Measurements from ENCODE around the gene RPL3. TPM values are rescaled to one million over a fixed set of nuclear protein-coding genes. Genes with fewer than 3 reads are reported as not detected.
A peak's percentile ranks its signal among the peaks of the same experiment; 100 is the strongest.
"Not testable (repeated sequence)": the region's sequence is repeated elsewhere in the genome, so short reads cannot be mapped to it uniquely, and the experiment has no call there.

Gene RPL3
- total RNA-seq, 2 donors from 2014 or later = 2,348 to 3,152 TPM

DNA sequence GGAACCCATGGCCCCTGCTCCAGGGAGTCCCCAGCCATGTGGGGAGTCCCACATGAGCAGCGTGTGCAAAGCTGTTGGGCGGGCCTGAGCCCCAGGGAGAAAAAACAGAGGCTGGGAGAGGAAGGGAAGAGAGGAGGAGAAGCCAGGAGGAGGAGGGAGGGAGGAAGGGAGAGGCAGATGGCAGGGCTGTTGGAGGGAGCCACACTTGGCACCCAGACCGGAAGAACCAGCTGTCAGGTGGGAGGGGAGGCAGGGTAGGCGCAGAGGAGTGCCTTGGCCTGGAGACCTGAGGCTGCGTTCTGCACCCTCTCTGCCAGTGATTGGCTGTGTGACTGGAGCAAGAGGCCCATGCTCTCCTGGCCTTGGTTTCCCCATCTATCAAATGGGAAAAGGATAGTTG lies 37.0 kb upstream of the RPL3 start:
- peak overlapping the region in 1 of 2 donors; percentile 65 for H3K27ac Mint-ChIP-seq
- ATAC-seq (no peak), DNase-seq (ENCODE audit: low spot score in 2 of 2) (no peak)
- H3K36me3 Mint-ChIP-seq = no peaks in the 10 kb centered on the region
- no peaks in the 10 kb centered on the region for H3K9me3 Mint-ChIP-seq

DNA sequence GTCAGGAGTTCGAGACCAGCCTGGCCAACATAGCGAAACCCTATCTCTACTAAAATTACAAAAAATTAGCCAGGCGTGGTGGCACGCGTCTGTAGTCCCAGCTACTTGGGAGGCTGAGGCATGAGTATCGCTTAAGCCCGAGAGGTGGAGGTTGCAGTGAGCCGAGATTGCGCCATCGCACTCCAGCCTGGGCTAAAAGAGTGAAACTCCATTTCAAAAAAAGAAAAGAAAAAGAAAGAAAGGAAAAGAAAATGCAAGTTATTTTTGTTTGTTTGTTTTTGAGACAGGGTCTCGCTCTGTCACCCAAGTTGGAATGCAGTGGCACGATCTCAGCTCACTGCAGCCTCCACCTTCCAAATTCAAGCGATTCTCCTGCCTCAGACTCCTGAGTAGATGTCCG lies 36.4 kb upstream of the RPL3 start:
- DNase-seq (ENCODE audit: low spot score in 2 of 2); H3K9me3 Mint-ChIP-seq; ATAC-seq; H3K36me3 Mint-ChIP-seq; H3K27ac Mint-ChIP-seq: not testable (repeated sequence)

DNA sequence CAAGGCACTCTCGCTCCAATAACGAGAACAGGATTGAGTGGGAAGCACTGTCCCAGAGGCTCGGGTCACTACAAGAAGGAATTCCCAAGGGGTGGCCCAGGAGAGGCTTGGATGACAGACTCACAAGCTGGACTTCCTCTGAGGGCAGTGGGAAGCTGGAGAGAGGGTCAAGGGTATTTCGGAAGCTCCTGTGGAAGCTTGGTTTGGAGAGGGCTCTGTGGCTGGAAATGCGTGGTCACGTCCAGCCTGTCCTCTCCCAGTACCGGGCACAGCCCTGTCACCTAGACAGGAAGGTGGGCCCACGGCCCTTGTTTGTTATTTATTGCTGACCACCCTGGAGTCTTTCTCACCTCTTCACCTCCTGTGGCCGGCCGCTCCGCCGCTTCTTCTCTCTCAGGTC lies 35.7 kb upstream of the RPL3 start:
- Mint-ChIP-seq H3K9me3 (no peaks in the 10 kb centered on the region), H3K27ac (no peak overlapping the region), H3K36me3 (no peaks in the 10 kb centered on the region)
- ATAC-seq (no peak), DNase-seq (ENCODE audit: low spot score in 2 of 2) (no peak)

DNA sequence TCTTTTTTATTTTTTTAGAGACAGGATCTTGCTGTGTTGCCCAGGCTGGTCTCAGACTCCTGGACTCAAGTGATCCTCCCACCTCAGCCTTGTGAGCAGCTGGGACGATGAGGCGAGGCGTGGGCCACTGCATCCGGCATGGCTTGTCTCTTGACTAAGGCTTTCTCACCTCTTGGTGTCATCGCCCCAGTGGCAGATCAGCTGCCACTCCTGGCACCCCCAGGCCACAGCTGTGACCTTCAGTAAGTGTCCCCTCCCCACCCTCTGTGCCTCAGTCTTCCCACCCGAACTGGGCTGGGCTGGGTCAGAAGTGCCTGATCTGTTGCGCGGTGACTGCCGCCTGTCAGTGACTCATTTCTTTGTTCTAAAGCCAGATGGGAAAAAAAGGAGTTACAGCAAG lies 33.9 kb upstream of the RPL3 start:
- no peak for DNase-seq (ENCODE audit: low spot score in 2 of 2)
- H3K27ac Mint-ChIP-seq = no peak overlapping the region
- no peaks in the 10 kb centered on the region for H3K9me3 Mint-ChIP-seq
- ATAC-seq = no peak
- no peaks in the 10 kb centered on the region for H3K36me3 Mint-ChIP-seq

DNA sequence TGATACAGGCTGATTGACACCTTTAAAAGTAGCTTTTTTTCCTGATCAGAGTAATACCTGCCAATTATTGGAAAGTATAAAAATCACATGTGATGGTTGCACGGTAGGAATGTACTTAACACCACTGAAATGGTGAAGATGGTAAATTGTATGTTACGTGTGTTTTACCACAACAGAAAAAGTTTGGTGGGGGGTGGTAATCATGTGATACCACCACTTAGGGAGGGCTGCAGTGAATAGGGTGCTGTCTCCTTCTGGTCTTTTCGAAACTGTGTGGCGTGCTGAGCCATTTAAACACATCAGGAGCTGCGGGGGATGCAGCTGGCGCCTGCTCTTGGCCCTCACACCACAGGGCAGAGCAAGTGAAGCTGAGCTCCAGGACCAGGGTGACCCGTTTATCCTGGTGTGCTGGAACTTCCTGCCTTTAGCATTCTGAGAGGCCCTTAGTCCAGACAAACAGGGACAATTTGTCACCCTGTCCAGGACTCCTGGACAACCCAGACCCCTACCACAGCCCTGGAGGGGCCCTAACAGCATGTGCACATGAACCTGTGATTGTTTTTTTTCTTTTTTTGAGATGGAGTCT lies 33.0 kb upstream of the RPL3 start:
- DNase-seq (ENCODE audit: low spot score in 2 of 2) = no peak
- no peaks in the 10 kb centered on the region for H3K9me3 Mint-ChIP-seq
- H3K36me3 Mint-ChIP-seq = no peaks in the 10 kb centered on the region
- ATAC-seq = no peak
- no peak overlapping the region for H3K27ac Mint-ChIP-seq

DNA sequence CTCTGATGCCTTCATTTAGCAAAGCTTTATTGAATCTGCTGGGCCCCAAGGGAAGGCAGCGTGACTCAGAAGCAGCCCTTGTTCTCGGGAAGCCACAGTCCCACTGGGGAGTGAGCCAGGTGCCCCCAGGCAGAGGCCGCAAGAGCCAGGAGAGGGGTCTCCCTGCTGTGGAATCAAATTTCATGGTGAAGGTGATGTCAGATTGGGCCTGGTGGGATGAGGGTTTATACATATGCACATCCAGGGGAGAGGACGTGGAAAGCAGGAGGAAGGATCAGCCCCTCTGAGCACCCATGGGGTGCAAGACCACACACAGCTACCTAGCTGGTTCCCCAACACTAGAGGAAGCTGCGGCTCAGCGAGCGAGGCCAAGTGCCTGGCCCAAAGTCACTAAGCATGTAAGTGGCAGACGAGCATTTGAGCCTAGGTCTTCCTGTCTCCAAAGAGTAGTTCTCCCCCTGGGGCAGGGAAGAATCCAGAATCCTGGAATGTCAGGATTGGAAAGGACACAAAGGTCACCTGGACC lies 32.3 kb upstream of the RPL3 start:
- Mint-ChIP-seq H3K36me3 (no peaks in the 10 kb centered on the region), H3K9me3 (no peaks in the 10 kb centered on the region), H3K27ac (no peak overlapping the region)
- no peak for DNase-seq (ENCODE audit: low spot score in 2 of 2)
- ATAC-seq = no peak

DNA sequence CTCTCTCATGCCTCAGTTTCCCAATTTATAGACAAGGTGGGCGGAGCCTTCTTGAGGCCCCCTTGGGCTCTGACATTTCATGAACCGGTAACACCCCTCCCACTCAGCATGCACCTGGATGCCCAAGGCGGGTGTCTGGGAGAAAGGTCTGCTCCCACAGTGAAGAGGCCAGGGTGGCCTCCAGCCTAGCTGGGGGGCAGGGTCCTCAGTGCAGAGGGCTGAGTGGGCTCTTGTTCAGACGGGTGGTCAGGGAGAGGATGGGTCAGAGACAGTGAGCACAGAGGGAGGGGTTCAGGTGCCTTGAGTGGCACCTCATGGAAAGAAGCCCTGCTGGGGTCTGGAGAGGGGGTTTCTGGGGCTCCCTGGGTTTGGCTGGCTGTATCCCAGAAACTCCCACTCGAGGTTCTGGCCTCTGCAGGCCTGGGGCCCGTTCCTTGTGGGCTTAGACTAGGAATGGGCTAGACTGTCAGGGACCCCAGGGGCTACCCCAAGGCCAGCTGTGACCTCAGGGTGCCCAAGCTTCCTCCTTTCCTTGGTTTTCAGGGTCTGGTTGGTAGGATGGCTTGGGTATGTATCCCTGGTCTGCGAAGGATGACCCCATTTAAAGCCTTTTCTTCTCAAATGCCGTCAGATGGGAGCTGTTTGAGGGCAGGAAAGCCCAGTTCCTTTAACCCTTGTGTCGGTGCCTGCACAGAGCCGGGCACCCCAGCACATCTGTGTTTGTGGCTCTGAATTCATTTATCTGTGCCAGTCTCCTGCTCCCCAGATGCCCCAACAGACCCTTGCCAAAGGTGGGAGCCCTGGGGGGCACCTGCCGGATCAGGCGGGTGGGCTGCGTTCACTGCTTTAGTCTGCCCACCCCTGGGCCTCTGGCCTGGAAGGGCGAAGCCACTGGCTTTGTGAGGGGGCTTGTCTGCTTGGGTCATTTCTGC lies 31.6 kb upstream of the RPL3 start:
- DNase-seq (ENCODE audit: low spot score in 2 of 2) (no peak), ATAC-seq (no peak)
- H3K9me3 Mint-ChIP-seq = no peaks in the 10 kb centered on the region
- no peak overlapping the region for H3K27ac Mint-ChIP-seq
- H3K36me3 Mint-ChIP-seq = no peaks in the 10 kb centered on the region

DNA sequence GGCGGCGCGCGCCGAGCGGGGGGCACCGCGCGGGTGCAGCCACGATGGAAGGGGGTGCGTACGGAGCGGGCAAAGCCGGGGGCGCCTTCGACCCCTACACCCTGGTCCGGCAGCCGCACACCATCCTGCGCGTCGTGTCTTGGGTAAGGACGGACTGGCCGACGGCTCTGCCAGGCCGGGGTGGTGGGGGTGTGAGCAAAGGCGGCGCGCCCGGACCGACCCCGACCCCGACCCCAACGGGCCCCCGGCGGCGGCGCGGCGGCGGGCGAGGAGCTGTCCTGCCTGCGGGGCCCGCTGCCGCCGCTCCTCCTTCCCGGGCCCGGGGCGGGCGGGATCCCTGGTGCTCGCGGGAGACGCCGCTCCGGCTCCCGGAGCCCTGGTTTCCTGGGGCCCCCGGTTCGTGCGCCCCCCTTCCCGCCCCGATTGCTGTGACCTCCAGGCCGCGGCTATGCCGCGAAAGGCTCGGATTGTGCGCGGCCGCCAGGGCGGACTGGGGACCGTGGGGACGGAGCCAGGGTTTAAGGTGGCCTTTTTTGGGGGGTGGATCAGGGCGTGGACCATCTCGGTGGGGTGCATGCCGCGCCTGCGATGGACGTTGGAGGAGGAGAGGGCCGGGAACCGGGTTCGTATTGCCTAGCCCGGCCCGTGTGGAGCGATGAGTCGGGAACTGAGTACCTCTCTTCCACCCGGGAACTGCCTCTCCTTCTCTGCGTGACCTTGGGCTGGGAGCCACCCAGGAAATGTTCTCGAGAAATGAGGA lies 30.7 kb upstream of the RPL3 start, which contains the start of gene SYNGR1:
TSS of gene SYNGR1 (plus strand) at position 25 of the 760 bp plus-strand sequence. CDS start at position 45, 20 bp downstream.
- H3K9me3 Mint-ChIP-seq = no peaks in the 10 kb centered on the region
- peak in 1 of 2 donors; percentile 21 for DNase-seq (ENCODE audit: low spot score in 2 of 2)
- H3K36me3 Mint-ChIP-seq = no peaks in the 10 kb centered on the region
- peak; percentile 45 to 46 for ATAC-seq
- no peak within 1 kb of the TSS for H3K27ac Mint-ChIP-seq

DNA sequence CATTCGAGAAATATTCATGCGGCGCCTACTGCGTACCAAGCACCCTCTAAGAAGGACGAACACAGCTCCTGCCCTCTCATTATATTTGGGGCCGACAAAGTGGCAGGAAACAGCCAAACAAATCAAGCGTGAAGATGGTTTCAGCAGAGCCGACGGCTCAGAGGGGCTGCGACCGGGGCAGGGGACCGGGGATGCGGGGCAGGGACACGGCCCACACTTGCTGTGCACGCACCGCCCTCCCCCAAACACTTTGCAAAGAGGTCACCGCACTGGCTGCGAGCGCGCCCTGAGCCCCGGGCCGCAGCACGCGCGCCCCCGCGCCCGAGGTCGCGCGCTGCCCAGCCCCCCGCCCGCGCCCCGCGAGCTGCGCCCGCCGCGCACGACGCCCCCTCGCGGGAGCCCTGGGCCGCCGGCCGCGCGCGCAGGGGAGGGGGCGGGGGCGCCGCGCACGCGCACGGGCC lies 30.1 kb upstream of the RPL3 start:
- peak in 1 of 2 donors; percentile 20 for DNase-seq (ENCODE audit: low spot score in 2 of 2)
- no peaks in the 10 kb centered on the region for H3K36me3 Mint-ChIP-seq

DNA sequence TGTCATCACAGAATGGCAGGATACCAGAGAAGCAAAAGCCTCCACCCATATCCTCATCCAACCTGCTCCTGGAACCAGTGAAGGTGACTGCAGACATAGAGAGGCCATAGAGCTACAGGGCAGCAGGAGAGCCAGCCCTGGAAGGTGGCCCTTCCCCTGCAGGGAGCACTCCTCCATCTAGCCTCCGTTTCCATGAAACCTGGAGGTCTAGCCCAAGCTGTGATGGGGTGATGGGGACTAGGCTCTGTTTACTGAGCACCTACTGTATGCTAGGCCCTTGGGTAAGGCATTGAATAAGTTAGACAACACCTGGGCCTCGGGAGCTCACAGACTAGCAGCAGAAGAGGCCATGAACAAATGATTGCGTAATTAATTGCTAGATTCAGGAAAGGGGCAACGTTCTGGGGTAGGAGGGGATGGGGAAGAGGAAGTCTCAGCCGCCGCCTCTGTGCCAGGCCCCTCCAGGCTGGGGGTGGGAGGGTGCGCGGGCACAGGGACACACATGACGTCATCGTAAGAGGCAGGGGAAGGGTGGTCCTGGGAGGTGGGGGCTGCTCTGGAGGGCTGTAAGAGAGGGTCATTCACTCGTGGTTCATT lies 29.6 kb upstream of the RPL3 start:
- Mint-ChIP-seq H3K9me3 (no peaks in the 10 kb centered on the region), H3K27ac (no peak overlapping the region), H3K36me3 (no peaks in the 10 kb centered on the region)
- ATAC-seq (peak in 1 of 2 donors; percentile 16), DNase-seq (ENCODE audit: low spot score in 2 of 2) (no peak)

More for the DNA sequence above, 30.1 kb upstream of the RPL3 start:
- Mint-ChIP-seq H3K9me3 (no peaks in the 10 kb centered on the region), H3K27ac (no peak overlapping the region)
- peak; percentile 55 to 65 for ATAC-seq

DNA sequence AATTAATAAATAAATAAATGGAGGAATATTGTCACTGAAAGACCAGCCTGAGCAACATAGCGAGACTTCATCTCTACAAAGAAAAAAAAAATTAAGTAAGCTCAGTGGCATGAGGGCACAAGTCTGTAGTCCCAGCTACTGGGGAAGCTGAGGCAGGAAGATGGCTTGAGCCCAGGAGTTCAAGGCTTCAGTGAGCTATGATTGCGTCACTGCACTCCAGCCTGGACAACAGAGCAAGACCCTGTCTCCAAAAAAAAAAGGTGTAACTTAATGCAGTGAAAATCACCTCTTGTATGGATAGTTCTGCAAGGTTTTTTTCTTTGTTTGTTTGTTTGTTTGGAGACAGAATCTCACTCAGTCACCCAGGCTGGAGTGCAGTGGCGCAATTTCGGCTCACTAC lies 25.8 kb upstream of the RPL3 start:
- ATAC-seq (no peak), DNase-seq (ENCODE audit: low spot score in 2 of 2) (no peak)
- Mint-ChIP-seq H3K36me3 (no peaks in the 10 kb centered on the region), H3K9me3 (no peaks in the 10 kb centered on the region), H3K27ac (no peak overlapping the region)

DNA sequence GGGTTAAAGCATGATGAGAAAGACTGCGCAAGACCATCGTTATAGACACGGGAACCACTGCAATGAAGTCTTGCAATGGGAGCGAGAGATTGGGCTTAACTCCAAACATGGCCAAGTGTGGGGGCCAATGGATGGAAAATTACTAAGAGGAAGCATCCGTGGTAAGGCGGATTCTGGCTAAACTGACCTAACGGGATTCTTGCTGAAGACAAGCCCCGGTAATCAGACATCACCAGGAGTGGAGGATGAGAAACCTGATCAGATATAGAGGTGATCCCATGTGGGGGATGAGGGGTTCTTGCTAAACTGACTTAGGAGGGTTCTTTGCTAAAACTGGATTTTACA lies 24.6 kb upstream of the RPL3 start:
- no peak for DNase-seq (ENCODE audit: low spot score in 2 of 2)
- no peaks in the 10 kb centered on the region for H3K36me3 Mint-ChIP-seq
- H3K9me3 Mint-ChIP-seq = no peaks in the 10 kb centered on the region
- ATAC-seq = no peak
- no peak overlapping the region for H3K27ac Mint-ChIP-seq

DNA sequence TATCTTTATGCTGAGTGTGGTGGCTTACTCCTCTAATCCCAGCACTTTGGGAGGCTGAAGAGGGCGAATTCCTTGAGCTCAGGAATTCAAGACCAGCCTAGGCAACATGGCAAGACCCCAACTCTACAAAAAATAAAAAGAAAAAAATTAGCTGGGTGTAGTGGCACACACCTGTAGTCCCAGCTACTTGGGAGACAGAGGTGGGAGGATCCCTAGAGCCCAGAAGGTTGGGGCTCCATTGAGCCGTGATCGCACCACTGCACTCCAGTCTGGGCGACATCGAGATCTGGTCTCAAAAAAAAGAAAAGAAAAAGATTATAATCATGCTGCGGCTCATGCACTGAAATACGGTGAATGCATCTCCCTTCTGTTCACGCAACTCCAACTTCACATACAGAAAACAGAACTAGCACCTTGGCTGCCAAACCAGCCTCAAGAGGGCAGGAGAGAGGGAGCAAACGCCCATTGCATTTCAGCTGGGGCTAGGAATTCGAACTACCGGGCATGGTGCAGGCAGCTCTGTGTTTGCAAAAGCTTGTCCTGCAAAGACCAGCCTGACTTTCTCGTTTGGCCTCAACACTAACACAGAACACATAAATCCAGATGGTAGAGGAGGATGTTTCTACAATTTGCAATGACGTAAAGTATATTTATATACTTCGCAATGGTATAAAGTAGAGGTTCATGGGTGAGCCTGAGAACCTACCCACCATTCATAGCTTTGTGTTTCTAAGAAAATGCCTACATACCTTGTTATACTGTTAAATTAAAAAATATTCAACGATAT lies 24.0 kb upstream of the RPL3 start:
- peak; percentile 68 to 75 for ATAC-seq
- no peaks in the 10 kb centered on the region for H3K9me3 Mint-ChIP-seq
- H3K36me3 Mint-ChIP-seq = no peaks in the 10 kb centered on the region
- H3K27ac Mint-ChIP-seq = no peak overlapping the region
- DNase-seq (ENCODE audit: low spot score in 2 of 2) = peak in 1 of 2 donors; percentile 47

DNA sequence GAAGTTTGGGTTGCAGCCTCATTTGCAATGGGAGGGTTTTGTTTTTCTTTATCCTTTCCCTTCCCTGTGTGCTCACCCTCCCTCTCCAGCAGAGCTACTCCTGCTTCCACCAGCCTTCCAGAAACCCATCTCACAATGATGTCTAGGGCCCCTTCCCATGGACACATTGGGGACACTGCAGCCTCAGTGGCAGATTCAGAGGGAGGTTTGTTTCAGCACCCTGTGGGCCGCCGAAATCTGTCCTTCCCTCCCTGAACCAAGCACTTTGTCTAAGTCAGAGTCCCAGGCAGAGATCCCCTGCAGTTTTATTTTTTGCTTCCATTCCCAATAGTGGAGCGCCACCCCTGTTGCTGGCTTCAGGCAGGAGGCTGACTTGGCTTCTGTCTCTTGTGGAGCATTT lies 21.8 kb upstream of the RPL3 start:
- DNase-seq (ENCODE audit: low spot score in 2 of 2) (no peak), ATAC-seq (no peak)
- Mint-ChIP-seq H3K36me3 (no peaks in the 10 kb centered on the region), H3K9me3 (no peaks in the 10 kb centered on the region), H3K27ac (no peak overlapping the region)

DNA sequence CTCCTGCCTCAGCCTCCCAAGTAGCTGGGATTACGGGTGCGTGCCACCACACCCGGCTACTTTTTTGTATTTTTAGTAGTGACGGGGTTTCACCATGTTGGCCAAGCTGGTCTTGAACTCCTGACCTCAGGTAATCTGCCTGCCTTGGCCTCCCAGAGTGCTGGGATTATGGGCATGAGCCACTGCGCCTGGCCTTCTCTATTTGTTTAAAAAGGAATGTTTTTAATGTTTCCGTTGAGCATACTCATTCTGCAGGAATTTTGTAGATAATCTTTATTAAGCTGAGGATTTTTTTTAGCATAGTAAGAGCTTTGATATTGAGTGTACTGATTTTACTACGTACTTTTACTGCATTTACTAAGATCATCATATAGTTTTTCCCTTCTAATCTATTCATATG lies 20.4 kb upstream of the RPL3 start:
- H3K9me3 Mint-ChIP-seq; H3K36me3 Mint-ChIP-seq; DNase-seq (ENCODE audit: low spot score in 2 of 2); H3K27ac Mint-ChIP-seq; ATAC-seq: not testable (repeated sequence)

DNA sequence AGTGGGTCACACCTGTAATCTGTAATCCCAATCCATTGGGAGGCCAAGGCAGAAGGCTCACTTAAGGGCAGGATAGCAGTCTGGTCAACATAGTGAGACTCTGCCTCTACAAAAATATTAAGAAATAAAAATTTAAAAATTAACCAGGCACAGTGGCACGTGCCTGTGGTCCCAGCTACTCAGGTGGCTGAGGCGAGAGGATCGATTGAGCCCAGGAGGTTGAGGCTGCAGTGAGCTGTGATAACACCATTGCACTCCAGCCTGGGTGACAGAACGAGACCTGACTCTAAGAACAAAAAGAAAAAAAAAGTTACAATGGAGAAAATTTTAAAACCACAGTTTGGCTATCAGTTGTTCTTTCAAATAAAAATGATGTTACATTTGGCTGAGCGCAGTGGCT lies 17.0 kb upstream of the RPL3 start:
- no peaks in the 10 kb centered on the region for H3K9me3 Mint-ChIP-seq
- no peak for DNase-seq (ENCODE audit: low spot score in 2 of 2)
- H3K36me3 Mint-ChIP-seq = no peaks in the 10 kb centered on the region
- no peak overlapping the region for H3K27ac Mint-ChIP-seq
- no peak for ATAC-seq
